ENCODE data around the gene LHFPL6.

GRCh38 chr13:39411511-39411910, 191.5 kb downstream of the LHFPL6 start:
- TF ChIP-seq POLR2A (IDR thresholded peaks at IDR 0.05; ENCODE audit: extremely low read depth, insufficient read length) (no peak), CTCF (IDR thresholded peaks at IDR 0.05; ENCODE audit: low read depth, low read length) (no peak)
